OCI-LY7 (cell line): ENCODE data around the gene DISC1. TPM values are rescaled to one million over a fixed set of nuclear protein-coding genes. Genes with fewer than 3 reads are reported as not detected.

Source experiments
- BruUV-seq: library from RNA; stranded (reverse); fragments of 400-500 nt; replicated peaks from 2 replicates; lab custom pipeline; 2021; lab: Mats Ljungman, UMichigan
- CTCF ChIA-PET: fragments of 300-600 bp; sonication (Branson Sonifier 250); formaldehyde crosslinking; loops from one replicate; lab custom pipeline; 2022; ENCODE audit warnings: antibody characterized with exemption; ENCODE audit not compliant: unreplicated experiment; lab: Charles Lee
- POLR2A ChIA-PET: fragments of 300-600 bp; sonication (Branson Sonifier 250); formaldehyde crosslinking; loops from one replicate; lab custom pipeline; 2022; ENCODE audit warnings: antibody characterized with exemption; lab: Charles Lee
- DNase-seq: peaks from one replicate; pipeline ENCODE4 v3.0.0-alpha.2; 2015; ENCODE audit warnings: low spot score
- H2AFZ ChIP-seq: fragments of 200-600 bp; sonication (generic), shearing (Covaris generic); 2 replicates; pipeline ENCODE4 v1.6.1; 2014; ENCODE audit warnings: mild to moderate bottlenecking, antibody characterized with exemption, low read length, moderate library complexity
- H3K27ac ChIP-seq: fragments of 200-600 bp; sonication (generic); 2 replicates; pipeline ENCODE4 v1.5.1; 2014; ENCODE audit warnings: mixed run types, low read depth, mild to moderate bottlenecking, moderate library complexity, low read length, inconsistent platforms; ENCODE audit not compliant: poor library complexity, severe bottlenecking
- H3K36me3 ChIP-seq: fragments of 200-600 bp; sonication (generic); 2 replicates; pipeline ENCODE4 v1.6.1; 2014; ENCODE audit warnings: mild to moderate bottlenecking, antibody characterized with exemption, low read length, moderate library complexity, mixed read lengths; ENCODE audit not compliant: insufficient read depth
- H3K4me1 ChIP-seq: fragments of 200-600 bp; sonication (generic); 2 replicates; pipeline ENCODE4 v1.5.1; 2014; ENCODE audit warnings: mild to moderate bottlenecking, low read length; ENCODE audit not compliant: insufficient read depth, poor library complexity, severe bottlenecking
- H3K4me2 ChIP-seq: fragments of 200-600 bp; sonication (generic); 2 replicates; pipeline ENCODE4 v1.6.1; 2014; ENCODE audit warnings: mild to moderate bottlenecking, low read length
- H3K4me3 ChIP-seq: fragments of 200-600 bp; sonication (generic); 2 replicates; pipeline ENCODE4 v1.5.1; 2014; ENCODE audit warnings: mild to moderate bottlenecking, low read depth, low read length; ENCODE audit not compliant: poor library complexity, severe bottlenecking
- H3K79me2 ChIP-seq: fragments of 200-600 bp; sonication (generic); 2 replicates; pipeline ENCODE4 v1.6.1; 2016; ENCODE audit warnings: low read depth, mild to moderate bottlenecking, low read length, moderate library complexity, mixed read lengths; ENCODE audit not compliant: insufficient read depth
- H3K9me2 ChIP-seq: fragments of 200-600 bp; sonication (generic); 2 replicates; pipeline ENCODE4 v1.6.1; 2016; ENCODE audit warnings: mild to moderate bottlenecking, low read length, mixed read lengths; ENCODE audit not compliant: insufficient read depth
- H3K9me3 ChIP-seq: fragments of 200-600 bp; sonication (generic); 2 replicates; pipeline ENCODE4 v1.6.1; 2014; ENCODE audit warnings: mild to moderate bottlenecking, mixed run types, low read length, mixed read lengths
- H4K20me1 ChIP-seq: fragments of 200-600 bp; sonication (generic); 2 replicates; pipeline ENCODE4 v1.6.1; 2014; ENCODE audit warnings: mild to moderate bottlenecking, antibody characterized with exemption, low read length, moderate library complexity, mixed read lengths; ENCODE audit not compliant: insufficient read depth
- EZH2phosphoT487 ChIP-seq: fragments of 200-600 bp; sonication (generic); IDR thresholded peaks from 2 replicates; pipeline ENCODE4 v1.6.1; 2018; ENCODE audit warnings: low read depth, borderline replicate concordance, mild to moderate bottlenecking, mixed run types, antibody characterized with exemption, low read length, moderate library complexity, mixed read lengths
- intact Hi-C: fragments of 100-400 bp; cut with micrococcal nuclease; formaldehyde crosslinking; loops from one replicate; pipeline ENCODE4 v1.10.0; 2022; ENCODE audit not compliant: unreplicated experiment
- total RNA-seq, 2 experiments: library from RNA; depleted of rRNA in 1 of 2; stranded (reverse); fragments of >200 nt in 1 of 2; shearing (Covaris generic) in 1 of 2; gene quantifications; 2 replicates each; pipeline ENCODE4 v1.2.3, GENCODE V29; 2014 to 2022
- TF ChIP-seq, protein P1 (sequence below): fragments of 200-600 bp; sonication (generic); conservative IDR thresholded peaks from 2 replicates; pipeline ENCODE4 v1.5.1; 2014; ENCODE audit warnings: mild to moderate bottlenecking, antibody characterized with exemption, low read length, moderate library complexity, mixed read lengths

Gene DISC1
- total RNA-seq, 2 experiments from 2014 or later, result 0.91 TPM; not detected in 1

DNA sequence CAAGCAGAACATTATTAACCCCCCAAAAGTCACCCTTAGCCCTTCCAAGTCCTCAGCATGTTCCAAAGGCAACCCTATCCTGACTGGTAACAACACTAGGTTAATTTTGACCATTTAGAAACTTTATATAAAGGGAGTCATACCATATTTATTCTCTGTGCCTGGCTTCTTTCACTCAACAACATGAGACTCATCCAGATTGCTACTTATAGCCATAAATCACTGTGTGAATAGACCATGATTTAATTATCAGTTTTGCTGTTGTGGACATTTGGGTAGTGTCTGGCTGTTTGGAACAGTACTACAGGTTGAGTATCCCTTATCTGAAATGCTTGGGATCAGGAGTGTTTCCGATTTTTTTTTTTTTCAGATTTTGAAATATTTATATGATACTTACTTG is 252.1 kb downstream of the DISC1 start:
- no peaks in the 10 kb centered on the region for H3K36me3 ChIP-seq
- no peaks in the 10 kb centered on the region for H3K79me2 ChIP-seq
- POLR2A ChIA-PET, result no interaction called here
- intact Hi-C loops, result no loop called here
- no peaks in the 10 kb centered on the region for H4K20me1 ChIP-seq
- no TSS peak for BruUV-seq
- no peak overlapping the region for H3K4me3 ChIP-seq
- no peaks in the 10 kb centered on the region for H3K9me3 ChIP-seq
- no peaks in the 10 kb centered on the region for H3K4me1 ChIP-seq
- no peak overlapping the region for H2AFZ ChIP-seq
- no peaks in the 10 kb centered on the region for H3K9me2 ChIP-seq
- no peak for DNase-seq
- H3K4me2 ChIP-seq, result no peak overlapping the region
- no peak overlapping the region for H3K27ac ChIP-seq
- no peak for TF ChIP-seq EZH2phosphoT487
- TF ChIP-seq, protein P1, sequence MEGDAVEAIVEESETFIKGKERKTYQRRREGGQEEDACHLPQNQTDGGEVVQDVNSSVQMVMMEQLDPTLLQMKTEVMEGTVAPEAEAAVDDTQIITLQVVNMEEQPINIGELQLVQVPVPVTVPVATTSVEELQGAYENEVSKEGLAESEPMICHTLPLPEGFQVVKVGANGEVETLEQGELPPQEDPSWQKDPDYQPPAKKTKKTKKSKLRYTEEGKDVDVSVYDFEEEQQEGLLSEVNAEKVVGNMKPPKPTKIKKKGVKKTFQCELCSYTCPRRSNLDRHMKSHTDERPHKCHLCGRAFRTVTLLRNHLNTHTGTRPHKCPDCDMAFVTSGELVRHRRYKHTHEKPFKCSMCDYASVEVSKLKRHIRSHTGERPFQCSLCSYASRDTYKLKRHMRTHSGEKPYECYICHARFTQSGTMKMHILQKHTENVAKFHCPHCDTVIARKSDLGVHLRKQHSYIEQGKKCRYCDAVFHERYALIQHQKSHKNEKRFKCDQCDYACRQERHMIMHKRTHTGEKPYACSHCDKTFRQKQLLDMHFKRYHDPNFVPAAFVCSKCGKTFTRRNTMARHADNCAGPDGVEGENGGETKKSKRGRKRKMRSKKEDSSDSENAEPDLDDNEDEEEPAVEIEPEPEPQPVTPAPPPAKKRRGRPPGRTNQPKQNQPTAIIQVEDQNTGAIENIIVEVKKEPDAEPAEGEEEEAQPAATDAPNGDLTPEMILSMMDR, result no peak
- CTCF ChIA-PET, result no interaction called here

DNA sequence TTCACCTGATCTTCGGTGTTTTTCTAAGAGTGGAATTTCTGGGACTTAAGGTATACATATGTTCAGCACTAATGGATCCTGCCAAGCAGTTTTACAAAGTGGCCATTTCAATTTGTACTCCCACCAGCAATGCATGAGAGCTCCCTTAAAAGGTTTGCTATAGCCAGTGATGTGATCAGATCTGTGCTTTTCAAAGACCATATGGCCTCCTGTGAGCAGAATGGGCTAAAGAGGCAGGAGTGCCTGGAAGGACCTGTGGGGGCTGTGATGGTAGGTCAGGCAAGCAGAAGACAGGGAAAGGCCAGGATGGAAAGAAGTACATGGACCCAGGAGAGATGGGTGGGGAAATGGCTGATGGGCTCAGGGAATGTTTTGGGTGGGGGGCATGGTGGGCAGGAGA is 252.7 kb downstream of the DISC1 start:
- CTCF ChIA-PET, result no interaction called here
- no peaks in the 10 kb centered on the region for H3K4me1 ChIP-seq
- no peak for DNase-seq
- H3K79me2 ChIP-seq, result no peaks in the 10 kb centered on the region
- H3K27ac ChIP-seq, result no peak overlapping the region
- no peak overlapping the region for H3K4me3 ChIP-seq
- POLR2A ChIA-PET, result no interaction called here
- no TSS peak for BruUV-seq
- intact Hi-C loops, result no loop called here
- H3K9me2 ChIP-seq, result no peaks in the 10 kb centered on the region
- no peak overlapping the region for H2AFZ ChIP-seq
- H4K20me1 ChIP-seq, result no peaks in the 10 kb centered on the region
- no peaks in the 10 kb centered on the region for H3K36me3 ChIP-seq
- no peak for TF ChIP-seq EZH2phosphoT487
- TF ChIP-seq, protein P1, result no peak
- H3K4me2 ChIP-seq, result no peak overlapping the region
- no peaks in the 10 kb centered on the region for H3K9me3 ChIP-seq

DNA sequence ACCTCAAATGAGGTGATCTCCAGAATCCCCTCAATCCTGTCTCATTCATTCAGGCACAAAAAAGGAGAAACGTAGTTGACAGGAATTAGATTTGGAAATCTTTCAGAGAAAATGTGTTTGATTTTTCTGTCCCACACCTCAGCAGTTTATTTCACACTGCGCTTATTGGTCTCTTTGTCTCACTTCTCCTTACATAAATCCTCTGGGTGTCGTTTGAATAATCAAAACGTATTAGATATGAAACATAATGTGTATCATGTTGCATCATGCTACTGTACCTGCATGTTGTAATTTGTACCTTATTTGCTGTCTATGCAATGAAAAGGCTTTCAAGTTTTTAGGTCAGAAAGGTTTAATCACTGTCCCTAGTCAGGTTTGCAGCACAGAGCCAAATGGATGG is 255.7 kb downstream of the DISC1 start:
- BruUV-seq, result no TSS peak
- DNase-seq, result no peak
- no peak overlapping the region for H3K27ac ChIP-seq
- no peak overlapping the region for H3K4me2 ChIP-seq
- H3K79me2 ChIP-seq, result no peaks in the 10 kb centered on the region
- no peak overlapping the region for H2AFZ ChIP-seq
- no peaks in the 10 kb centered on the region for H3K36me3 ChIP-seq
- no peaks in the 10 kb centered on the region for H3K4me1 ChIP-seq
- H3K4me3 ChIP-seq, result no peak overlapping the region
- intact Hi-C loops, result no loop called here
- TF ChIP-seq, protein P1, result no peak
- TF ChIP-seq EZH2phosphoT487, result no peak
- H4K20me1 ChIP-seq, result no peaks in the 10 kb centered on the region
- no peaks in the 10 kb centered on the region for H3K9me2 ChIP-seq
- ChIA-PET POLR2A (no interaction called here), CTCF (no interaction called here)
- no peaks in the 10 kb centered on the region for H3K9me3 ChIP-seq
